ENCODE measurements around the gene PLPPR3.
A peak's percentile ranks its signal among the peaks of the same experiment; 100 is the strongest.

The PLPPR3 gene

DNA sequence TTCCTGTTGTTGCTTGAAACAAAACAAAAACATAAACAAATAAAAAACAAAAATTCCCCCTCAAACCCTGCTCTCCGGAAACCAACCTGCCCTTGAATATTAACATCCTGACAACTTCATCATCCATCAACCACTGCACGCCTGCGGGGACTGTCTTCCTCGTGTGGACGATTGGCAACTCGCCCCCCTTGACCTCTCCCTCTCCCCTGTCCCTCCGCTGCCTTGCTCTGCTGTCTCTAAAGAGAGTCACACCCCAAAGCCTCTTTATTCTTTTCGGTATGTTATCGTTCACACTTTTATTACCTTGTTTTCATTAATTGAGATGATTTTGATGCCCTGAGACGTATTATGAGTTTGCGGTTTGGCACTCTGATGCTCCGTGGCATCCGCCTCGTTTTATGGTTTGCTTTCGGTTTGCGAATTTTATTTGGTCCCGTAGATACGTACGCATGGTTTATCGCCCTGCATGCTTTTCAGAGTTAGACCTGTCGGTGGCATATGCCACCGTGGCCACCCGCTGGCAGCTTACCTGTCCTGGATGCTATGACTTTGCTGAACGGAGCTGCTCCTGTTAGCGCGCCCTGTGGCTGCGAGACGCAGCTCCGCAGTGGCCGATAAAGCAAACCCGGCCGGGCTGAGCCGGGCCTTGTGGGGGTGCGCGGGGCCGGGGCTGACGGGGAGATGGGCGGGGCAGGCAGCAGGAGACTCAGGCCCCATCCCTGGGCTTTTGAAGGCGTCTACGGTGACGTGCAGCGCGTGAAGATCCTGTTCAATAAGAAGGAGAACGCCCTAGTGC is 13.9 kb downstream of the PLPPR3 start:
- DNase-seq (ENCODE audit: low read depth) = no peak

DNA sequence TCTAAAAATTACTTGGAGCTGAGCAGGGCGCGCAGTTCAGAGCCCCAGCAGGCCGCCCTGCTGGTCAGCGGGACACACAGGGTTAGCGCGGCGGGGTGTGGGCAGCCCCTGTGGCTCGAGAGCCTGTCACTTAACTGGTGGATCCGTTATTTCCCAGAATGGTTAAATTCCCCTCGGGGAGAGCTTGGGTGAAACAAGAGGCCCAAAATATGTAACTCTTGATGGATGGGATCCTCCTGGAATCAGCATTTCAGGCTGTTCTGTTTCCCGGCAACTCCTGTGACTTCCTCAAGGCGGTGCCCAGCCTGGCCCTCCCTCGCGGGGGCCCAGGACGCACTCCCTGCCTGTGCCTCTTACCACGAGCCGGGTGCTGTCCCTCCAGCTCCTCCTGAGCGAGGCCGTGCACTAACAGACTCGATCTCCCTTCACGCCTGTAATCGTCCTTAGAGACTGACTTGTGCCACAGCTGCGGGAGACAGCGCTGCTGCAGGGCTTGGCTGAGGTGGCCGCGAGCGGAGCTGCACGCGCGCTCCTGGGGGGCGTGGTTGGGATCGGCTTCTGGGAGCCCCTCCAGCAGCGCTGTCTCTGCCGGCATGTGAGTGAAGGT is 14.8 kb downstream of the PLPPR3 start:
- no peak for DNase-seq (ENCODE audit: low read depth)

DNA sequence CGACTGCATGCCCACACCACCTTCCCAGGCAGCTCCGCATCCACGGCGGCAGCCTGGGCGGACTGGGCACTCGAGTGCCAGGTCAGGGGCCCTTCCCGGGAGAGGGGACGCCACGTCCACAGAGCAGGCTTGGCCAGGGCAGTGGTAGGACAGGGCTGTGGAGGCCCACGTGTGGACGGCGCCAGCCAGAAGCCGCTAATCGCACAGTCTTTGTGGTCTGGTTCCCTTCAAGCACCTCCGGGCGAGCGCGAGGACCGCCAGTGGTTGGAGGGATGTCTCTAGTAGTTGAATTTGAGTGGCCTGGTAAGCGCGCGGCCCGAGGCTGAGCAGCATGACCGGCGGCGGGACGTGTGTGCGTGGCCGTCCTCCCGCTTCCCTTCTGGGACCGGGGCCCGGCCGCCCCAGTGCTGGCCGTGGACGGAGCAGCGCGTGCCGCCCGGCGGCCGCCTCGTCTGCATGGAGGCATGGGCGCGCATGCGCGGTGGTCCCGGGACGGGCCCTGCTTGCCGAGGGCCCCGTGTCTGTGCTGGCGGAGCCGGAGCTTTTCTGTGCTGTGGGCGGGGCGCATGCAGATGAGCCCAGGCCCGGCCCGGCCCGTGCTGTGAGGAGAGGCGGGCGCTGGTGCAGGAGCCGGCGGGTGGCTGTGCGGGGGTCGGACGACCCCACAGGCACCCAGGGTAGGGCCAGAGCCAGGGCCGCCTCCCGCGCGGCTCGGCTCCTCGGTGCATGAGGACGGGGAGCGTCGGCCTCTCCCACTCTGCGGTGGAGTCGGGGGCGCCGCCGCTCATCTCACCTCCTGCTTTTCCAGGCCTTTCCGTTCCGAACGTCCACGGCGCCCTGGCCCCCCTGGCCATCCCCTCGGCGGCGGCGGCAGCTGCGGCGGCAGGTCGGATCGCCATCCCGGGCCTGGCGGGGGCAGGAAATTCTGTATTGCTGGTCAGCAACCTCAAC is 15.9 kb downstream of the PLPPR3 start:
- DNase-seq (ENCODE audit: low read depth) = no peak

DNA sequence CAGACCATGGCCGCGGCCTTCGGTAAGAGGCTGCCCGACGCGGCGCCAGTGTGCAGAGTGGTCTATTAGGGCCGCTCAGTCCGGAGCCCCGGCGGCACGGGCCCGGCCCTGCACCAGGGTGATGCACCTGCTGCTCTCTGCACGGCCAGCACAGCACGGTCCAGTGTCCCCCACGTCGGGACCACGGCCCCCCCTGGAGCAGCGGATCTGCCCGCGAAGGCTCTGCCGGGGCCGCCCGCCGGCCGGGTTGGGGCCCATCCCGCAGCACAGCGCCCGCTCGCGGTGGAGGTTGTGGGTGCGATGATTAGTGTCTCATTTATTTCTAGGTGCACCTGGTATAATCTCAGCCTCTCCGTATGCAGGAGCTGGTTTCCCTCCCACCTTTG is 16.6 kb downstream of the PLPPR3 start:
- DNase-seq (ENCODE audit: low read depth) = no peak

DNA sequence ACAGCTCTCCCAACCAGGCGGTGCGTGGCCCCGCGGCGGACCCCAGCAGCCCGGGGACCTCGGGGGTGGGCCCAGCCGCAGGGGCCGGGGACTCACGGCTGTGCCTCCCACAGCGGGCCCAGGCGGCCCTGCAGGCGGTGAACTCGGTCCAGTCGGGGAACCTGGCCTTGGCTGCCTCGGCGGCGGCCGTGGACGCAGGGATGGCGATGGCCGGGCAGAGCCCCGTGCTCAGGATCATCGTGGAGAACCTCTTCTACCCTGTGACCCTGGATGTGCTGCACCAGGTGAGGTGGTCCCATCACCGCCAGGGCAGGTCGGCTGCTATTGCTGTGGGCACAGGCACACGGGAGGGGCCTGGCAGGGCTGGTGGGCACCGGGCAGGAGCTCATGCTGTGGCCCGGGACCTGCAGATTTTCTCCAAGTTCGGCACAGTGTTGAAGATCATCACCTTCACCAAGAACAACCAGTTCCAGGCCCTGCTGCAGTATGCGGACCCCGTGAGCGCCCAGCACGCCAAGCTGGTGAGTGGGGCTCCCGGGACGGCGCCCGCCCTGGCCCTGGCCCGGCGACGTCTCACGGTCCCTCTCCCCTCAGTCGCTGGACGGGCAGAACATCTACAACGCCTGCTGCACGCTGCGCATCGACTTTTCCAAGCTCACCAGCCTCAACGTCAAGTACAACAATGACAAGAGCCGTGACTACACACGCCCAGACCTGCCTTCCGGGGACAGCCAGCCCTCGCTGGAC is 17.2 kb downstream of the PLPPR3 start:
- DNase-seq (ENCODE audit: low read depth) = no peak

DNA sequence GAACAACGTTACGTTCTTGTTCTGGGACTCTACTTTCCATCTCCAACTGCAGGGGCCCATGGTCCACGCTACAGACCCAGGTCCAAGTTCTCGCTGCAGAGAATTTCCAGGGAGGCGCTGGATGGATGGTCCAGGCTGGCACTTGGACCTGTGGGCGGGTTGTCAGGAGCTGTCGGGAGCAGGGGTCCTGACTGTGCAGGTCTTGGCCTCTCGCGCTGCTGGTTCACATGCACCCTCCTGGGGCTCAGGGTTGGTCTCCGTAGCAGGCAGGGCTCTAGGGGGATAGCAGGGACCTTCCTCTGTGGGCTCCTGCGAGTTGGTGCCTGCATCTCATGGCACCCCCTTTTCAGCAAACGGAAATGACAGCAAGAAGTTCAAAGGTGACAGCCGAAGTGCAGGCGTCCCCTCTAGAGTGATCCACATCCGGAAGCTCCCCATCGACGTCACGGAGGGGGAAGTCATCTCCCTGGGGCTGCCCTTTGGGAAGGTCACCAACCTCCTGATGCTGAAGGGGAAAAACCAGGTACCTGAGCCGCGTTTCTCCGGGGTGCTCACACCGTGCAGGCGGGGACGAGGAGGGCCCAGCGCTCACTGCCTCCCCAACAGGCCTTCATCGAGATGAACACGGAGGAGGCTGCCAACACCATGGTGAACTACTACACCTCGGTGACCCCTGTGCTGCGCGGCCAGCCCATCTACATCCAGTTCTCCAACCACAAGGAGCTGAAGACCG is 17.9 kb downstream of the PLPPR3 start:
- no peak for DNase-seq (ENCODE audit: low read depth)

DNA sequence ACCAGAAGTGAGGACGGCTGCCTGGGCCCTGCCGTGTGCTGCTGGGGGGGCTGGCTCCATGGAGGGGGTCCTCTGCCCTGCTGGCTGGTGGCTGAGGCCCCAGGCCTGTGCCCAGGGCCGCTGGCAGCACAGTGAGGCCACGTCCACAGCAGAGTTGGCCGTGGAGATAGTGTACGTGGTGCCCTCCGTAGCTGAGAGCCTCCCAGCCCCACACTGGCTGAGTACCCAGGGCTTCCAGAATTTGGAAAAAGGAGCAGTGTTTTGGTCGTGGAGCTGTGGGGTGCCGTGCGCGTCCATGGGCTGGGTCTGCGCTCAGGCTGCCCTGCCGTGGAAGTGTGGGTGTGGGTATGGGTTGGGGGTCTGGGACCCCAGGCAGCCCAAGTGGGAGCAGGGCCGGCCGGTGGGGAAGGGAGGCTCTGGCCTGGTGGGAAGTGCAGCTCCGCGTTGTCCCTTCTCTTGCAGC is 18.6 kb downstream of the PLPPR3 start:
- DNase-seq (ENCODE audit: low read depth) = no peak

DNA sequence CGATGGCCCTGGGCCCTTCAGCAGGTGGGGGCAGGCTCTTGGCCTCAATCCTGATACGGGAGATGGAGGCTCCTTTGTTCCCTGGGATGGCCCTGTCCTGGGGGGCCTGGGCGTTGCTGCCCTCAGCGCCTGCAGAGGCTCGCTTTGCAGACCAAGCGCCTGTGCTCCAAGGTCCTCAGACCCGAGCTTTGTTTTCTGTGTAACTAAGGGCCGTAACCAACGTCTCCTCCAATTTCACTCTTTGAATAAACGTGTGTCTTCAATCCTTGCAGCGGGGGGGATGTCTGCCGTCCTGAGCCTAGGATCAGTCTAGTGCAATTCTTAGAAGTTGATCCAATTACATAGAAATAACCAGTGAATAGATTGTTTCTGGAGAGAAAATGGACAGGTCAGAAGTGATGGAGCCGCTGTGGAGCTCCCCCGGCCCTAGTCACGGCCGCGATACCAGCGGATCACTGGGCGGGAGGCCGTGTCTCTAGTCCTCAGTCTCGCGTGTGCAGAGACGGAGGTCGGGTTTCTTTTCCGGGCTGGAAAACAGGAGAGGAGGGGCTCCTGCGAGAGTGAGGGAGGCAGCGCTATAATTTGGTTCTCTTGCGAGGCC is 19.2 kb downstream of the PLPPR3 start:
- DNase-seq (ENCODE audit: low read depth) = no peak

DNA sequence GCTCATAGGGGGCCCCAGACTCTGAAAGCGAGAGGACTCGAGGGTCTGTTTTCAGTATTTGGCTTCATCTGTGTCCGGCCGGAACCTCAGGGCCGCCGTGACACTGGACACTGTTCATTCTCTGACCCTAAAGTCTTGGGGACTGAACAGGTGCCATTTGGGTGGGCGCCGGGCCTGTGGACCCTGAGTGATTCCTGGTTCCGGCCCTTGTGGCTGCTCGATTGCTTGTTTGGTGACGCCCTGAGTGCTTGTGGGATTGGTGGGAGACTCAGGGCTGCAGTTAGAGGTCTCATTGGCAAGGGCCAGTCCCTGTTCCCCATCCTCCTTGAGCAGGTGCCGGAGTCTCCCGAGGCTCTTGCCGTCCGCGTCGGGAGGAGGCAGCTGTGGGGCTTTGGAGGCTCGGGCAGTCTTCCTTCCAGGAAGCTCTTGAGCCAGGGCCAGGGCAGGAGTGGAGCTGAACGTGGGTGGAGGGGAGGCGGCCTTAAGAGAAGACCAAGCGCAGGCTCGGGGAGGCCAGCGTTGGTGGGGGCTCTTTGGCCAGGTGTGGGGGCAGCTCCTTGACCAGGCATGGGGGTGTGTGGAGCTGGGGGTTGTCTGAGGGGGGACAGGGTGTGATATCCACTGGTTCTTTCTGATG is 19.8 kb downstream of the PLPPR3 start:
- no peak for DNase-seq (ENCODE audit: low read depth)

DNA sequence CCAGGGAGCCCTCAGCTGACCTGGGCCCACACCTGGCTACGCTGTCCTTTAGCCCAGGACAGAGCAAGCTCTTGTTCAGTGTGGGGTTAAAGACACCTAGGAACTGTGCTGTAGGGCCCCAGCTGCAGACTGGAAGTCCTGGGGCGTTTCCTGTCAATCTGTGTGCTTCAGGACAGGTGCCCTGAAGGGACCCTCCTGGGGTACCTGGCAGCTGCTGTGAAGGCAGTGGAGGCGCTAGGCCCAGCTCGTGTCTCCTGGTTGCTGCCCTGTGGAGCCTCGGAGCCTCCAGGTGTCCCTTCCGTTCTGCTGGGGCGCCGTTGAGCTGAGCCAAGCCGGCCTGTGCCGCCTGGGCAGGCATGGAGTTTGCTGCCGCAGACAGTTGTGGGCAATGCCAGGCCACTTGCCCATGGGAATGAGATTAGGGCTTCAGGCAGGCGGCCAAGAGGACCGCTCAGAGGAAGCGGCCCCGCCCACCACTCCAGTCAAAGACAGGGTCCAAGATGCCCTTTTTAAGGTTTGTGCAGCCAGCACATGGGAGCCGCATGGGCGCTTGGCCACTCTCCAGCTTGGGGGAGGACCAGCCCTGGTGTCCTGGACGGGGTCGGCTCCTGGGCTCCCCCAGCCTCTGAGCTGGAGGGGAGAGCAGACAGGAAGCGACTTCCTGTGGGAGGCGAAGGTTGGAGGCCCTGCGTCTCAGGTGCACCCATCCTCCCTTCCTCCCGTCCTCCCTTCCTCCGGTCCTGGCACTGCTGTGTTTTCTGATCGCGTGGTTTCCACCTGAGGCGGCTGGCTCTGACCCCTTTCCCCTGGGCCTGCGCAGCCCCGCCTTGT is 20.5 kb downstream of the PLPPR3 start:
- DNase-seq (ENCODE audit: low read depth) = no peak

DNA sequence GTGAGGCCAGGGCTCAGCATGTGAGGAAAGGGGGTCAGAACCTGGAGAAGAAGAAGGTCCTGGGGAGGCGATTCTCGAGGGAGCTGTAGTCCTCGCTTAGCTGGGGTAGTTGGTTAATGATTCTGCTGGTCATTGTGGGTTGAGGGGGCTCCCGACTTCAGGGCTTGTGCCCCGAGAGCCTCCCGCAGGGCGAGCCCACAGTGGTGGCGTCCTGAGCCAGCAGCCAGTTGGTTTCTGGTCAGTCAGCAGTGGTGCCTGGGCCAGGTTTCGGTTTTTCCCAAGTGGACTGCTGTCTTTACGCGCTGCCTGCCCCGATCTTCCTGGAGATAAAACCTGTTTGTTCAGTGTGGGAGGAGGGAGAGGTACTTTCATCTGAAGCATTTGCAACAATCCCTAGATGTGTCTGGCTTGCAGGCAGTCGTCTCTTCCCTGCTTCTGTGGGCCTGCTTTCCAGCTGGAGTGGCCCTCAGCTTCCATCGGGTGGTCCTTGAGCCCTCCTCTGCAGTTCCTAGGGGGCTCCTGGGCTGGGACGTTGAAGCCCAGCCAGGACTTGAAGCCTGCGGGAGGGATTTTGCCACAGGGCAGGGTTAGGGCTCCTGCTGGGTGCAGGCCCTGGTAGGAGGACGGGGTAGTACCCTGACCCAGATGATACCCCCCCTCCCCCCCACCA is 21.3 kb downstream of the PLPPR3 start:
- DNase-seq (ENCODE audit: low read depth) = no peak

DNA sequence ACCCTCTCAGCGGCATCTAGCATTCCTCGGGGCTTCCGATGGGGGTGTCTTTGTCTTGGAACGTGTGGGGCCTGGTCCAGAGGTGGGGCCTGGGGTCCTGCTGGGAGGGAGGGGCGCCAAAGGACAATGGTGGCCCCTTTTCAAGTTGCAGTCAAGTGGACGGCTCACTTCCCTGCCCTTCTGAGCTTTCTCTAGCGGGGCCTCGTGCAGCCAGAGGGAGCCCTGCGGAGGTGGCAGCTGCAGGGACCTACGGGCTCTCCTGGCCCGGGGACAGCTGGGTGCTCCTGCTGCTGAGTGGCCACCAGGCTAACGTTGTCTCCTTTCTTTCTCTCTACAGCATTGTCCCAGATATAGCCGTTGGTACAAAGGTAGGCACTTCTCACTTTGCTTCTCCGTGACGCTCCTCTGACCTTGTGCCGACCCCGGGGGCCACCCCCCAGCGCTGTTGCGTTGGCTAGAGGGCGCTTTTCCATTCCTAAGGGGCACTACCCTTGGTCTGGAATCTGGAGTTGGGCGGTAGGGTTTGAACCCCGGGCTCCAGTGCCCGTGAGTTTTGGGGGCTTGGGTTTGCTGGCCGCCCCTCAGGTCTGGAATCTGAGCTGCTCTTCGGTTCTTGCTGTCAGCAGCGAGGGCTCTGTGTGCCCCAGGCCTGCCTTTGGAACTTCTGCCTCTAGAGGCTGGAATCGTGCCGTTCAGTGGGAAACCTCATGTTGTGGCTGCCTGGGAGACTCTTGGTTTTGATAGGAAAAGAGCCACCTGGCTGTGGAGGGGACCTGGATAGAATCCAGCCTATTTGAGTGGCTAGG is 22.5 kb downstream of the PLPPR3 start:
- DNase-seq (ENCODE audit: low read depth) = no peak

DNA sequence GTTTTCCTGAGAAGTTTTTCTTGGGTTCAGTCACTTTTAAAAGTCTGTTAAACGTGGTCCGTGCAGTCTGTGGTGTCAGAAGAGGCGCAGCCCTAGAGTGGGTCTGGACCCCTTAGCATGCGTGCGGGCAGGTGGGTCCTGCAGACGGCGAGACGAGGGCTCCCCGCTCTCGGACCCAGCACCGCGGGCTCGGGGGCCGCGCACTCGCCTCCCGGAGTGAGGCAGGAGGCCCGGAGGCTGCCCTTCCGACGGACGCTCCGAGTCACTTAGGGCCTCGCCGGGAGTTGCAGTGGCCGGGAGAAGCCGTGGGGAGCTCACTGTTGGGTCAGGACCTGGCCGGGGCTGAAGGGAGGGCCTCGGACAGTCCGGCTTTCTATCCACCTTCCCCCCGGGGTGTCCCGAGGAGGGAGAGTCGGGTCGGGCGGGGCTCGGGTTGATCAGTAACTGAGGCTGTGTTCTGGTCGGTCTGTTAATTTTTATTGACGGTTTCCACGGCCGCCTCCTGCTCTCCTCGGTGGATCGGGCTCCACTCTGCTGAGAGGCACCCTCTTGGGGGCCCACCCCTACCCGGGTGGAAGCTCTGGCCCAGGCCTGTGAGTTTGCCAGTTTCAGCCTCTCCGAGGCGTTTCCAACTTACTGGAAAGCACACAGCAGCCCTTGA is 23.2 kb downstream of the PLPPR3 start:
- DNase-seq (ENCODE audit: low read depth) = no peak

DNA sequence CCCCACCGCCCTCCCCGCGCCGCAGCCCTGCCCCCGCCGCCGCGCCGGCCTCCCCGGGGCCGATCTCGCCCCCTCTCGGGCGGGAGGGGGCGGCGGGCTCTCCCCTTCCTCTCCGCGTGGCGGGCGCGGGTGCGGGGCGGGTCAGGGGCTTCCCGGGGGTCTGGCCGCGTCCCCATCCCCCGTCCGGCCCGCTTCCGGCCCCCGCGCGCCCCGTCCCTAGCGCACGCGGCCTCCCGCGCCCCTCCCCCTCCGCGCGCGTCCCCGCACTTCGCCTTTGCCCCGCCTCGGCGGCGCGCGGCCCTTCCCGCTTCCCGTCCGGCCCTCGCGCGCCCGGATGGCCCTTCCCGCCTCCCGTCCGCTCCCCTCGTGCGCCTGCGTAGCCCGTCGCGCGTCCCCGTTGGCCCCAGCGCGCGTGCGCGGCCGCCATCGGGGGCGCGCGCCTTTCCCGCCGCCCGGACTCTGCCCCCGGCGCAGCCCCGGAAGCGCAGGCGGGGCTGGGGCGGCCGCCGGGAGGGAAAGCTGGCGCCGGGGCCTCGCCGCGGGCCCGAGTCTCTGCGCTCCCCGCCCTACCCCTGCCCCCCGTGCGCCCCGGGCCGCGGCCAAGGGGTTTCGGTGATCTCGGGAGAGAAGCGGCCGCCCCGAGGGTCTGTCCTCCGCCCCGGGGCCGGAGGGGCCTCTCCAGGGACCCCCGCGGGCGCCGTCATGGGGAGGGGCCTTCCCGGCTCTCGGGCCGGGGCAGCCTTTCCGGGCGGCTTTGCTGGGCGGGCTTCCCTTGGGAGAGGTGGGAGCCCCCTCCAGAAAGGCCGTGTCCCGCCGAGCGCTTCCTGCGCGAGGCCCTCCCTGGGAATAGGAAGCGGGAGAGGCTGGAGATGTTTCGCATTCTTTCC is 24.0 kb downstream of the PLPPR3 start:
- DNase-seq (ENCODE audit: low read depth) = peak; percentile 85

DNA sequence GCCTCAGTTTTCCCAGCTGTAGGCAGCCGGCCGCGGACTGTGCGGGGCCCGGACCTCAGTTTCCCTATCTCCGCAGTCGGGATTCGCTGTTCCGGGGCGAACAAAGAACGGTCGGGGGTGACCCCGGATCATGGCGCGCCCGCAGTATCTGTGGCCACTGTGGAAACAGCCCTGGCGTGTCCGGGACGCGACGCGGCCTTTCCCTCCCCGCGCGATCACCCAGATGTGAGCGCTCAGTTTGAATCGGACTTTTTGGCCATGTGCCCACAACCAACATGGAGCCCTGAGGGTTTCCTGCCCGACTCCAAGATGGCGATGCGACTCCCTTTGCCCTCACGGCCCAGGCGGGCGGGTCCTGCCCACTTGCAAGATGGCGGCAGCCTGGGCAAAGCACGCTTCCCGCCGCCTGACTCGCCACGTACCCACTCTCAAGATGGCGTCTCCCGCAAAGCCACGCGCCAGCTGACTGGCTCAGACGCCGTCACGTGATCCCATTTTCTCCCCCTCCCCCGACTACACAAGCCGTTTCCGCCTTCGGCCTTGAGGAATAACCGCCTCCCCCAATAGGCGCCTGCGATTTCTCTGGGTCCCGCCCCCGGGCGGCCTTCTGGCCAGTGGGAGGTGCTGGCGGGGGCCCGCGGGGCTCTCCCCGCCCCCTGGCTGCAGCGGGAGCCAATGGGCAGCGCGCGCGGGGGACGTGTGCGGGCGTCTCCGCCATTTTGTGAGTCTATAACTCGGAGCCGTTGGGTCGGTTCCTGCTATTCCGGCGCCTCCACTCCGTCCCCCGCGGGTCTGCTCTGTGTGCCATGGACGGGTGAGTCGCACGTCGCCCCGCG is 24.8 kb downstream of the PLPPR3 start, which contains the start of gene PTBP1:
PTBP1 (plus strand) TSS at position 761 of the 836 bp plus-strand sequence; CDS start at position 807, 46 bp downstream.
- peak; percentile 99 for DNase-seq (ENCODE audit: low read depth)

Measured in activated T-helper 1 cell treated with Interleukin-2 at 50 U/mL for 16 hours (primary cell).